ENCODE data around the gene POU2F3.

DNA sequence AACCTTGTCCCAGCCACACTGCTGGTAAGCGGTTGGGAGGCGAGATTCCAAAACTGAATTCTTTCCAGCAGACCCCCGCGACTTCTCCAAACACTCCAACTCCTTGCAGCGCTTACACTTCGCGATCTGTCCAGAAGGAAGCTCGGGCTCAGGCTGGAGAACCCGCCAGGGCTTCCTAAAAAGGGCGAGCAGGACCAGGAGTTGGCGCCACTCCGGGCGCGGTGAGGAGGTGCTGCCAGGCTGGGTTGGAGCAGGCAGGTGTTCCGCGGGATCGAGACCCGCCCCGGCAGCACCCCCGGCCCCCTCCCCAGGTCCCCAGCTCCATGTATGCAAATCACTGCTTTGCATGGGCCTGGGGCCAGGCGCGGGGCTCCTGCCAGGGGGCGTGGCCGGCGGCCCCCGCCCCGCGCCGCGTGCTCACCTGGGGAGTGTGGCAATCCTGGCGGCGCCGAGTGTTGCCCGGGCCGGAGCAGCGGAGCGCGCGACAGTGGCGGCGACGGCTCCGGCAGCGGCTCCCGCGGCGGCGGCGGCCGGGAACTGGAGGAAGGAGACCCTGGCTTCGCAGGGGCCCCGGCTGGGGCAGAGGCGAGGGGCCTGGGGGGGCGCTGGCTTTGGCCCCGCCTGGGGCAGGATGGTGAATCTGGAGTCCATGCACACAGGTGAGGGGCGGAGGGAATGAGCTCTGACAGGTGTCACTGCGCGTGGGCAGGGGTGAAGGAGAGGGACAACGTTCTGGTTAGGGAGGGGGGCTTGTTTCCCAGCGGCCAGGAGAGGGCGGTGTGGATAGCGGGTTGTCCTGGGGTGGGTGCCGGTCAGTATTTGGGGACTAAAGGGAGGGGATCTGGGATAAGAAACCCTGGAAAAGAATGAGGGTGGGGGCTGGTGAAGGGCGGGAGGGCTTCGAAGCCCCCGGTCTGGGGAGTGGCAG is at the start of gene POU2F3:
- TF ChIP-seq CREB1 (IDR thresholded peaks at IDR 0.05; ENCODE audit: low read depth) (no peak), TAF1 (IDR thresholded peaks at IDR 0.05; ENCODE audit: low read depth) (no peak), EGR1 (IDR thresholded peaks at IDR 0.05) (no peak), FOXM1 (IDR thresholded peaks at IDR 0.05; ENCODE audit: borderline replicate concordance, low read depth) (no peak)
- TF ChIP-seq, protein P1, sequence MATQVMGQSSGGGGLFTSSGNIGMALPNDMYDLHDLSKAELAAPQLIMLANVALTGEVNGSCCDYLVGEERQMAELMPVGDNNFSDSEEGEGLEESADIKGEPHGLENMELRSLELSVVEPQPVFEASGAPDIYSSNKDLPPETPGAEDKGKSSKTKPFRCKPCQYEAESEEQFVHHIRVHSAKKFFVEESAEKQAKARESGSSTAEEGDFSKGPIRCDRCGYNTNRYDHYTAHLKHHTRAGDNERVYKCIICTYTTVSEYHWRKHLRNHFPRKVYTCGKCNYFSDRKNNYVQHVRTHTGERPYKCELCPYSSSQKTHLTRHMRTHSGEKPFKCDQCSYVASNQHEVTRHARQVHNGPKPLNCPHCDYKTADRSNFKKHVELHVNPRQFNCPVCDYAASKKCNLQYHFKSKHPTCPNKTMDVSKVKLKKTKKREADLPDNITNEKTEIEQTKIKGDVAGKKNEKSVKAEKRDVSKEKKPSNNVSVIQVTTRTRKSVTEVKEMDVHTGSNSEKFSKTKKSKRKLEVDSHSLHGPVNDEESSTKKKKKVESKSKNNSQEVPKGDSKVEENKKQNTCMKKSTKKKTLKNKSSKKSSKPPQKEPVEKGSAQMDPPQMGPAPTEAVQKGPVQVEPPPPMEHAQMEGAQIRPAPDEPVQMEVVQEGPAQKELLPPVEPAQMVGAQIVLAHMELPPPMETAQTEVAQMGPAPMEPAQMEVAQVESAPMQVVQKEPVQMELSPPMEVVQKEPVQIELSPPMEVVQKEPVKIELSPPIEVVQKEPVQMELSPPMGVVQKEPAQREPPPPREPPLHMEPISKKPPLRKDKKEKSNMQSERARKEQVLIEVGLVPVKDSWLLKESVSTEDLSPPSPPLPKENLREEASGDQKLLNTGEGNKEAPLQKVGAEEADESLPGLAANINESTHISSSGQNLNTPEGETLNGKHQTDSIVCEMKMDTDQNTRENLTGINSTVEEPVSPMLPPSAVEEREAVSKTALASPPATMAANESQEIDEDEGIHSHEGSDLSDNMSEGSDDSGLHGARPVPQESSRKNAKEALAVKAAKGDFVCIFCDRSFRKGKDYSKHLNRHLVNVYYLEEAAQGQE (IDR thresholded peaks at IDR 0.05; ENCODE audit: low read depth), result no peak
